ENCODE results near the gene CCNT1. TPM values are rescaled to one million over a fixed set of nuclear protein-coding genes. Genes with fewer than 3 reads are reported as not detected.
"Not testable (repeated sequence)": the region's sequence is repeated elsewhere in the genome, so short reads cannot be mapped to it uniquely, and the experiment has no call there.

Gene CCNT1
- total RNA-seq, 1 donor from 2014 or later = 34.6 TPM

- FAIRE-seq (no peak), DNase-seq (ENCODE audit: low spot score in 2 of 2) (no peak)
Observed at GRCh38 chr12:48693572-48693971, 22.9 kb downstream of the CCNT1 start.

- no peak for DNase-seq (ENCODE audit: low spot score in 2 of 2)
- no peak for FAIRE-seq
Observed at GRCh38 chr12:48691826-48692487, 24.6 kb downstream of the CCNT1 start.

GRCh38 chr12:48690990-48691389, 25.5 kb downstream of the CCNT1 start:
- FAIRE-seq (no peak), DNase-seq (ENCODE audit: low spot score in 2 of 2) (no peak)

- no peak for FAIRE-seq
Observed at GRCh38 chr12:48690436-48690835, 26.1 kb downstream of the CCNT1 start.

GRCh38 chr12:48688836-48689235, 27.7 kb downstream of the CCNT1 start:
- FAIRE-seq = no peak
- DNase-seq (ENCODE audit: low spot score in 2 of 2) = no peak

More at GRCh38 chr12:48690436-48690835, 26.1 kb downstream of the CCNT1 start:
- no peak for DNase-seq (ENCODE audit: low spot score in 2 of 2)

GRCh38 chr12:48687592-48687991, 28.9 kb downstream of the CCNT1 start:
- FAIRE-seq = no peak

GRCh38 chr12:48686615-48687334, 29.7 kb downstream of the CCNT1 start:
- no peak for FAIRE-seq
- no peak for DNase-seq (ENCODE audit: low spot score in 2 of 2)

More at GRCh38 chr12:48687592-48687991, 28.9 kb downstream of the CCNT1 start:
- DNase-seq (ENCODE audit: low spot score in 2 of 2) = no peak

- FAIRE-seq (no peak), DNase-seq (ENCODE audit: low spot score in 2 of 2) (no peak)
Observed at GRCh38 chr12:48686037-48686595, 30.4 kb downstream of the CCNT1 start.

GRCh38 chr12:48683534-48683933, 33.0 kb downstream of the CCNT1 start:
- FAIRE-seq (no peak), DNase-seq (ENCODE audit: low spot score in 2 of 2) (no peak)

GRCh38 chr12:48682927-48683326, 33.6 kb downstream of the CCNT1 start:
- DNase-seq (ENCODE audit: low spot score in 2 of 2) = no peak
- FAIRE-seq = no peak

GRCh38 chr12:48682533-48682905, 34.0 kb downstream of the CCNT1 start:
- FAIRE-seq; DNase-seq (ENCODE audit: low spot score in 2 of 2): not testable (repeated sequence)

GRCh38 chr12:48681710-48682532, 34.6 kb downstream of the CCNT1 start, which contains the start of gene KANSL2:
Gene KANSL2 (minus strand): TSS chr12:48682238. CDS start chr12:48681632, 606 bp downstream.
- peak; percentile 60 for FAIRE-seq
- peak; percentile 93 to 97 for DNase-seq (ENCODE audit: low spot score in 2 of 2)

- DNase-seq (ENCODE audit: low spot score in 2 of 2) (peak in 1 of 2 donors; percentile 19), FAIRE-seq (no peak)
Observed at GRCh38 chr12:48681399-48681709, 35.2 kb downstream of the CCNT1 start.

- FAIRE-seq (no peak), DNase-seq (ENCODE audit: low spot score in 2 of 2) (no peak)
Observed at GRCh38 chr12:48680861-48681260, 35.6 kb downstream of the CCNT1 start.

- DNase-seq (ENCODE audit: low spot score in 2 of 2) = no peak
- FAIRE-seq = no peak
Observed at GRCh38 chr12:48678551-48679185, 37.8 kb downstream of the CCNT1 start.

- DNase-seq (ENCODE audit: low spot score in 2 of 2) = no peak
- no peak for FAIRE-seq
Observed at GRCh38 chr12:48671231-48671856, 45.2 kb downstream of the CCNT1 start.

GRCh38 chr12:48668996-48669395, 47.5 kb downstream of the CCNT1 start:
- DNase-seq (ENCODE audit: low spot score in 2 of 2) (no peak), FAIRE-seq (no peak)

GRCh38 chr12:48659863-48660262, 56.6 kb downstream of the CCNT1 start:
- FAIRE-seq (no peak), DNase-seq (ENCODE audit: low spot score in 2 of 2) (no peak)

GRCh38 chr12:48651681-48652080, 64.8 kb downstream of the CCNT1 start:
- DNase-seq (ENCODE audit: low spot score in 2 of 2) (no peak), FAIRE-seq (no peak)

GRCh38 chr12:48645354-48645753, 71.2 kb downstream of the CCNT1 start:
- DNase-seq (ENCODE audit: low spot score in 2 of 2); FAIRE-seq: not testable (repeated sequence)

Measured in frontal cortex (tissue), 4 donors.